H1 (cell line): Measurements from ENCODE around the gene HS3ST1. TPM values are rescaled to one million over a fixed set of nuclear protein-coding genes. Genes with fewer than 3 reads are reported as not detected.

Experiments used
- BACH1 ChIP-seq: IDR thresholded peaks from 2 replicates; pipeline ENCODE4 v1.6.1; 2012; ENCODE audit warnings: low read length, improper control_type of control experiment
- CHD1 ChIP-seq: IDR thresholded peaks from 2 replicates; pipeline ENCODE4 v1.6.1; 2012; ENCODE audit warnings: low read depth, low read length, improper control_type of control experiment
- CHD7 ChIP-seq: fragments of 300-600 bp; sonication (generic); IDR thresholded peaks from 2 replicates; pipeline ENCODE4 v1.7.1; 2012; ENCODE audit warnings: low read length, moderate library complexity, mild to moderate bottlenecking, inconsistent platforms; ENCODE audit not compliant: insufficient replicate concordance
- RXRA ChIP-seq: IDR thresholded peaks from 2 replicates; pipeline ENCODE4 v1.6.1; 2011; ENCODE audit warnings: low read depth, mild to moderate bottlenecking, low read length, moderate library complexity; ENCODE audit not compliant: insufficient read depth
- SAP30 ChIP-seq: fragments of 300-600 bp; sonication (generic); IDR thresholded peaks from 2 replicates; pipeline ENCODE4 v1.7.1; 2012; ENCODE audit warnings: low read length, moderate library complexity, mild to moderate bottlenecking, inconsistent platforms; ENCODE audit not compliant: insufficient read depth, insufficient replicate concordance
- polyA plus RNA-seq, 7 experiments: library from polyadenylated mRNA; depleted of rRNA in 3 of 7; stranded (reverse) in 5 of 7; unstranded in 2 of 7; fragments of >200 nt in 5 of 7; fragments of 200-250 nt in 2 of 7; gene quantifications; 1 replicate in 5 of 7; 2 replicates in 1 of 7; 4 replicates in 1 of 7; pipeline versions ENCODE4 v1.2.1 to v1.2.3, GENCODE V29; 2011 to 2013; ENCODE audit warnings: missing spikeins in 2 of 7, mixed read lengths in 2 of 7
- total RNA-seq: library from RNA; stranded (reverse); fragmentation: NEBNext Ultra II Directional; extraction: Animal tissue kit (Norgen Biotek cat#: 25700); gene quantifications from 2 replicates; pipeline ENCODE4 v1.2.1, GENCODE V29; 2021

Gene HS3ST1
- total and polyA plus RNA-seq, 2 of the 8 experiments (the other 6 are each of a cell fraction or from before 2014, with no cell fraction given): 0.50 to 1.5 TPM

DNA sequence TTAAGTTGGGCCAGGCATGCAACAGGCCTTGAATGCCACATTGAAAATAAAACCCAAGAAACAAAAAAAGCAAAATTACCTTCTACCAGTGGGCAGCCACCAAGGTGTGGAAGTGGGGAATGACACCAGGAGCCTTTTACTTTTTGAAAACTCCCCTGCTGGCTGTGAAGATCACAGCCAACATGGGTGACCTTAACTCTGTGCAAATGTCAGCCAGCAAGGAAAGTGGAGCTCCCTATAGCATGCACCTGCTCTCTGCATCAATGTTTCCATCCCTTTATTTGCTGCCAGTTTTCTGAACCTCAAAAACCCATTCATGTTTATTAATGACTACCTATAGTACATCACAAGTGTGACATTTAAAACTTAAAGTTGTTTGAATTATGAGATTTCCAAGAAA lies 63.7 kb downstream of the HS3ST1 start (continued):
- TF ChIP-seq CHD7 (no peak), CHD1 (no peak), RXRA (no peak), SAP30 (no peak), BACH1 (no peak)
